PC-3 (cell line): ENCODE results near the gene REN. TPM values are rescaled to one million over a fixed set of nuclear protein-coding genes. Genes with fewer than 3 reads are reported as not detected.

Source experiments
- ATAC-seq: fragments of 200-7000 bp; cut with Tn5 transposase; 2 replicates; pipeline ENCODE4 v1.9.1; 2020; ENCODE audit warnings: mild to moderate bottlenecking, moderate library complexity
- BruUV-seq: library from RNA; stranded (reverse); fragments of 400-500 nt; replicated peaks from 2 replicates; lab custom pipeline; 2021; lab: Mats Ljungman, UMichigan
- CTCF ChIA-PET: fragments of 300-600 bp; sonication (Branson Sonifier 250); formaldehyde crosslinking; loops from one replicate; lab custom pipeline; 2022; ENCODE audit warnings: antibody characterized with exemption; lab: Charles Lee
- POLR2A ChIA-PET: fragments of 300-600 bp; sonication (Branson Sonifier 250); formaldehyde crosslinking; loops from one replicate; lab custom pipeline; 2022; ENCODE audit warnings: antibody characterized with exemption; ENCODE audit not compliant: unreplicated experiment; lab: Charles Lee
- DNase-seq: peaks from one replicate; pipeline ENCODE4 v3.0.0-alpha.2; 2015
- H2AFZ ChIP-seq: fragments of 300-600 bp; sonication (generic); 2 replicates; pipeline ENCODE4 v1.6.0; 2016; ENCODE audit warnings: antibody characterized with exemption, low read length
- H3F3A ChIP-seq: fragments of 300-600 bp; sonication (generic); one replicate; pipeline ENCODE4 v1.6.0; 2017; ENCODE audit warnings: antibody characterized with exemption, low read length, control low read depth, mild to moderate bottlenecking; ENCODE audit not compliant: unreplicated experiment
- H3K27ac ChIP-seq: fragments of 300-600 bp; sonication (generic); 2 replicates; pipeline ENCODE4 v1.5.1; 2016; ENCODE audit warnings: mild to moderate bottlenecking, low read length
- H3K27me3 ChIP-seq: fragments of 300-600 bp; sonication (generic); 2 replicates; pipeline ENCODE4 v1.6.1; 2016; ENCODE audit warnings: low read length, mixed read lengths
- H3K36me3 ChIP-seq: fragments of 300-600 bp; sonication (generic); 2 replicates; pipeline ENCODE4 v1.6.1; 2016; ENCODE audit warnings: low read depth, mixed run types, low read length, mixed read lengths
- H3K4me1 ChIP-seq: fragments of 300-600 bp; sonication (generic); 2 replicates; pipeline ENCODE4 v1.5.1; 2016; ENCODE audit warnings: low read length; ENCODE audit not compliant: insufficient read depth
- H3K4me2 ChIP-seq: fragments of 300-600 bp; sonication (generic); 2 replicates; pipeline ENCODE4 v1.6.0; 2016; ENCODE audit warnings: low read length
- H3K4me3 ChIP-seq: fragments of 300-600 bp; sonication (generic); 2 replicates; pipeline ENCODE4 v1.5.1; 2016; ENCODE audit warnings: mild to moderate bottlenecking, low read length, mixed read lengths
- H3K79me2 ChIP-seq: fragments of 300-600 bp; sonication (generic); 2 replicates; pipeline ENCODE4 v1.6.1; 2017; ENCODE audit warnings: low read length, mixed read lengths
- H3K9ac ChIP-seq: fragments of 300-600 bp; sonication (generic); 2 replicates; pipeline ENCODE4 v1.6.0; 2016; ENCODE audit warnings: mild to moderate bottlenecking, low read length
- H3K9me2 ChIP-seq: fragments of 300-600 bp; sonication (generic); replicated peaks from 2 replicates; pipeline ENCODE4 v1.6.1; 2016; ENCODE audit warnings: mixed run types, low read length, mixed read lengths
- H3K9me3 ChIP-seq: fragments of 300-600 bp; sonication (generic); 2 replicates; pipeline ENCODE4 v1.6.1; 2016; ENCODE audit warnings: low read length, mixed read lengths
- H4K20me1 ChIP-seq: fragments of 300-600 bp; sonication (generic); 2 replicates; pipeline ENCODE4 v1.6.1; 2016; ENCODE audit warnings: low read length, mixed read lengths
- CTCF ChIP-seq: fragments of 300-600 bp; sonication (generic); conservative IDR thresholded peaks from 2 replicates; pipeline ENCODE4 v1.5.1; 2017; ENCODE audit warnings: antibody characterized with exemption, low read depth, mild to moderate bottlenecking, low read length
- EZH2 ChIP-seq: fragments of 300-600 bp; sonication (generic); IDR thresholded peaks from one replicate; pipeline ENCODE4 v1.6.1; 2017; ENCODE audit warnings: antibody characterized with exemption, mild to moderate bottlenecking, low read length; ENCODE audit not compliant: unreplicated experiment
- EZH2phosphoT487 ChIP-seq: fragments of 300-600 bp; sonication (generic); IDR thresholded peaks from 2 replicates; pipeline ENCODE4 v1.6.1; 2018; ENCODE audit warnings: mild to moderate bottlenecking, antibody characterized with exemption, low read length, borderline replicate concordance
- intact Hi-C: fragments of 100-400 bp; cut with micrococcal nuclease; formaldehyde crosslinking; loops from 2 replicates; pipeline ENCODE4 v1.9.0; 2023
- total RNA-seq: library from RNA; depleted of rRNA; stranded (reverse); fragments of >200 nt; gene quantifications from 2 replicates; pipeline ENCODE4 v1.2.3, GENCODE V29; 2014

The REN gene
- total RNA-seq, 1 experiment from 2014 or later: 2.7 TPM

GRCh38 chr1:204136814-204137213, 29.3 kb downstream of the REN start:
- H3K79me2 ChIP-seq: no peaks in the 10 kb centered on the region
- no peaks in the 10 kb centered on the region for H3K9me3 ChIP-seq
- intact Hi-C loops: no loop called here
- peaks cover 4% of the 10 kb centered on the region for H3K4me1 ChIP-seq
- H3K4me2 ChIP-seq: no peak overlapping the region
- no peak overlapping the region for H3K9ac ChIP-seq
- no peak overlapping the region for H2AFZ ChIP-seq
- H3K4me3 ChIP-seq: no peak overlapping the region
- no peak for TF ChIP-seq EZH2
- TF ChIP-seq CTCF: no peak
- no peak for TF ChIP-seq EZH2phosphoT487
- H3K27ac ChIP-seq: no peak overlapping the region
- CTCF ChIA-PET: no interaction called here
- POLR2A ChIA-PET: no interaction called here
- H4K20me1 ChIP-seq: no peaks in the 10 kb centered on the region
- ATAC-seq: no peak
- H3K9me2 ChIP-seq: no peaks in the 10 kb centered on the region
- H3K27me3 ChIP-seq: no peaks in the 10 kb centered on the region
- BruUV-seq: no TSS peak
- H3F3A ChIP-seq: no peaks in the 10 kb centered on the region
- peaks cover 12% of the 10 kb centered on the region for H3K36me3 ChIP-seq
- no peak for DNase-seq

GRCh38 chr1:204134103-204134502, 32.0 kb downstream of the REN start:
- H3K27ac ChIP-seq: no peak overlapping the region
- no peaks in the 10 kb centered on the region for H3K9me3 ChIP-seq
- H4K20me1 ChIP-seq: no peaks in the 10 kb centered on the region
- no peak overlapping the region for H3K4me2 ChIP-seq
- no peaks in the 10 kb centered on the region for H3K9me2 ChIP-seq
- DNase-seq (no peak), ATAC-seq (no peak)
- H3K79me2 ChIP-seq: no peaks in the 10 kb centered on the region
- peaks cover 12% of the 10 kb centered on the region for H3K36me3 ChIP-seq
- no peaks in the 10 kb centered on the region for H3F3A ChIP-seq
- H3K4me1 ChIP-seq: peaks cover 31% of the 10 kb centered on the region
- no peak for TF ChIP-seq EZH2
- no peak for TF ChIP-seq EZH2phosphoT487
- TF ChIP-seq CTCF: no peak
- no peaks in the 10 kb centered on the region for H3K27me3 ChIP-seq
- BruUV-seq: no TSS peak
- no peak overlapping the region for H2AFZ ChIP-seq
- CTCF ChIA-PET: no interaction called here
- POLR2A ChIA-PET: no interaction called here
- no peak overlapping the region for H3K9ac ChIP-seq
- H3K4me3 ChIP-seq: no peak overlapping the region
- intact Hi-C loops: no loop called here

GRCh38 chr1:204132718-204133117, 33.4 kb downstream of the REN start:
- TF ChIP-seq EZH2: no peak
- TF ChIP-seq EZH2phosphoT487: no peak
- no peak for TF ChIP-seq CTCF
- no peaks in the 10 kb centered on the region for H3K27me3 ChIP-seq
- DNase-seq: no peak
- H3K4me1 ChIP-seq: peaks cover 45% of the 10 kb centered on the region
- no peak overlapping the region for H2AFZ ChIP-seq
- no peaks in the 10 kb centered on the region for H3K9me3 ChIP-seq
- CTCF ChIA-PET: no interaction called here
- no TSS peak for BruUV-seq
- no peak overlapping the region for H3K27ac ChIP-seq
- intact Hi-C loops: no loop called here
- no peak overlapping the region for H3K4me3 ChIP-seq
- peaks cover 18% of the 10 kb centered on the region for H3K36me3 ChIP-seq
- H3K9ac ChIP-seq: no peak overlapping the region
- POLR2A ChIA-PET: no interaction called here
- no peaks in the 10 kb centered on the region for H3K79me2 ChIP-seq
- H3K4me2 ChIP-seq: no peak overlapping the region
- ATAC-seq: no peak
- no peaks in the 10 kb centered on the region for H3F3A ChIP-seq
- no peaks in the 10 kb centered on the region for H3K9me2 ChIP-seq
- H4K20me1 ChIP-seq: no peaks in the 10 kb centered on the region
